Measurements from ENCODE around the gene NDFIP2. TPM values are rescaled to one million over a fixed set of nuclear protein-coding genes. Genes with fewer than 3 reads are reported as not detected.
"Not testable (repeated sequence)": the region's sequence is repeated elsewhere in the genome, so short reads cannot be mapped to it uniquely, and the experiment has no call there.

The NDFIP2 gene
- total RNA-seq, 1 donor from 2014 or later, result 30.4 TPM

DNA sequence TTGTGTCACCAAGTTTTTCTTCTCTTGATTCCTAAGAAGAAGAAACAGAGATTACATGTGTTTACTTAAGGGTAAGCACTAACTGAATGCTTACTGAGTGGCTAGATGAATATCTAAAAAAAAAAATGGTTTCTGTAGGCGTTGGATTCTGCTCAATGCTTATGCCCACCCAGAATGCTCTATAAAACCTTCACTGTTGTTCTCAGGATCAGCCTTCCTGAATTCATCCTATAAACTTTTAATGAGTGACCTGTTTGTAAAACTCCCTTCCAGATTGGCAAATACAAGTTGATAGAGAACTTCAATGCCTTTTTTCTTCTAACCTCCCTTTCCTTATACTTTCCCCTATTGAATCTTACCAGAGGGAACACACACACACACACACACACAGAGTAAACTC, 90.2 kb downstream of the NDFIP2 start:
- Mint-ChIP-seq H3K4me1 (ENCODE audit: unreplicated experiment) (no peaks in the 10 kb centered on the region), H3K4me3 (ENCODE audit: unreplicated experiment) (no peak overlapping the region), H3K36me3 (ENCODE audit: low read depth, unreplicated experiment) (no peaks in the 10 kb centered on the region), H3K27ac (ENCODE audit: unreplicated experiment) (no peak overlapping the region), H3K9me3 (ENCODE audit: unreplicated experiment) (no peaks in the 10 kb centered on the region), H3K27me3 (ENCODE audit: unreplicated experiment) (no peaks in the 10 kb centered on the region)
- no peak for DNase-seq (ENCODE audit: low spot score)
- TF ChIP-seq, protein P1, sequence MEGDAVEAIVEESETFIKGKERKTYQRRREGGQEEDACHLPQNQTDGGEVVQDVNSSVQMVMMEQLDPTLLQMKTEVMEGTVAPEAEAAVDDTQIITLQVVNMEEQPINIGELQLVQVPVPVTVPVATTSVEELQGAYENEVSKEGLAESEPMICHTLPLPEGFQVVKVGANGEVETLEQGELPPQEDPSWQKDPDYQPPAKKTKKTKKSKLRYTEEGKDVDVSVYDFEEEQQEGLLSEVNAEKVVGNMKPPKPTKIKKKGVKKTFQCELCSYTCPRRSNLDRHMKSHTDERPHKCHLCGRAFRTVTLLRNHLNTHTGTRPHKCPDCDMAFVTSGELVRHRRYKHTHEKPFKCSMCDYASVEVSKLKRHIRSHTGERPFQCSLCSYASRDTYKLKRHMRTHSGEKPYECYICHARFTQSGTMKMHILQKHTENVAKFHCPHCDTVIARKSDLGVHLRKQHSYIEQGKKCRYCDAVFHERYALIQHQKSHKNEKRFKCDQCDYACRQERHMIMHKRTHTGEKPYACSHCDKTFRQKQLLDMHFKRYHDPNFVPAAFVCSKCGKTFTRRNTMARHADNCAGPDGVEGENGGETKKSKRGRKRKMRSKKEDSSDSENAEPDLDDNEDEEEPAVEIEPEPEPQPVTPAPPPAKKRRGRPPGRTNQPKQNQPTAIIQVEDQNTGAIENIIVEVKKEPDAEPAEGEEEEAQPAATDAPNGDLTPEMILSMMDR (IDR thresholded peaks at IDR 0.05; ENCODE audit: unreplicated experiment), result no peak

DNA sequence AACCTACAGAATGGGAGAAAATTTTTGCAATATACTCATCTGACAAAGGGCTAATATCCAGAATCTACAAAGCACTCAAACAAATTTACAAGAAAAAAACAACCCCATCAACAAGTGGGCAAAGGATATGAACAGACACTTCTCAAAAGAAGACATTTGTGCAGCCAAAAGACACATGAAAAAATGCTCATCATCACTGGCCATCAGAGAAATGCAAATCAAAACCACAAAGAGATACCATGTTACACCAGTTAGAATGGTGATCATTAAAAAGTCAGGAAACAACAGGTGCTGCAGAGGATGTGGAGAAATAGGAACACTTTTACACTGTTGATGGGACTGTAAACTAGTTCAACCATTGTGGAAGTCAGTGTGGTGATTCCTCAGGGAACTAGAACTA, 92.9 kb downstream of the NDFIP2 start:
- H3K4me1 Mint-ChIP-seq (ENCODE audit: unreplicated experiment); H3K36me3 Mint-ChIP-seq (ENCODE audit: low read depth, unreplicated experiment); H3K27ac Mint-ChIP-seq (ENCODE audit: unreplicated experiment); H3K4me3 Mint-ChIP-seq (ENCODE audit: unreplicated experiment); H3K9me3 Mint-ChIP-seq (ENCODE audit: unreplicated experiment); H3K27me3 Mint-ChIP-seq (ENCODE audit: unreplicated experiment); DNase-seq (ENCODE audit: low spot score): not testable (repeated sequence)

DNA sequence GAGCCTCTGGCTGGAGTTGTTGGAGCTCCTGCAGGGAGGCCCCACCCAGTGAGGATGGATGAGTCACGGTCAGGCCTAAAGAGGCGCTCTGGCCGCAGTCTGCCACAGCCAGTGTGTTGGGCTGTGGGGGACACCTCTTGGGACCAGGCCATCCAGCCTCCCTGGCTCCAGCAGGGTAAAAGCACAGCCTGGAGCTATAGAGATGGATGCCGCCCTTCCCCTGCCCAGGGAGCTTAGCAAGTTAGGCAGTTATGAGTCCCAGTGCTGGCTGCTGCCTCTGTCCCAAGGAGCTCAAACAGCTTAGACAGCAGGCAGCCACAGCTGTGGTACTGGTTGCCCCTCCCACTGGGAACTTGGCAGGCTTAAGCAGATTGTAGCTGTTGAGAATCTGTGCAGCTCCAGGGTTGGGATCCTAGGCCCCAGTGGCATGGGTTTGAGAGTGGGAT, 100.9 kb downstream of the NDFIP2 start:
- Mint-ChIP-seq H3K4me1 (ENCODE audit: unreplicated experiment) (no peaks in the 10 kb centered on the region), H3K9me3 (ENCODE audit: unreplicated experiment) (no peaks in the 10 kb centered on the region), H3K4me3 (ENCODE audit: unreplicated experiment) (no peak overlapping the region), H3K27ac (ENCODE audit: unreplicated experiment) (no peak overlapping the region), H3K27me3 (ENCODE audit: unreplicated experiment) (peaks cover 1% of the 10 kb centered on the region), H3K36me3 (ENCODE audit: low read depth, unreplicated experiment) (no peaks in the 10 kb centered on the region)
- DNase-seq (ENCODE audit: low spot score), result no peak
- TF ChIP-seq, protein P1 (IDR thresholded peaks at IDR 0.05; ENCODE audit: unreplicated experiment), result no peak

DNA sequence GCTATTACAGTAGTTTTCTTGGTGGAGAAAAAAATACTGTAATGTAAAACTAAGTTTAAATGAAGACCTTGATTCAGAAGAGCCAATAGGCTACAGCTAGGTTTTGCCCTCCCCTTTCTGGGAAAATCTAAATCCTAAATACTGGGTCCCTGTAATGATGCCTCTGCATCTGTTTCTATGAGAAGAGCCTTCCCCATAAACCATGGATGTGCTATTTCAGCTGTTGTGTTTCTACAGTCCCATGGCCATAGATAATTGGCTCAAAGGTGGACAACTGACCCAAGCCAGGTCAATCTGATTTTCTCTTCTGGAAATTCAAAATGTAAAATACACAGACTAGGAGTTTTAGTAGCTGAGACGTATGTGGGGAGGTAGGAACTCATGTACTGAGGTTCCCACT, 101.9 kb downstream of the NDFIP2 start:
- no peaks in the 10 kb centered on the region for H3K4me1 Mint-ChIP-seq (ENCODE audit: unreplicated experiment)
- no peaks in the 10 kb centered on the region for H3K9me3 Mint-ChIP-seq (ENCODE audit: unreplicated experiment)
- no peaks in the 10 kb centered on the region for H3K36me3 Mint-ChIP-seq (ENCODE audit: low read depth, unreplicated experiment)
- DNase-seq (ENCODE audit: low spot score), result no peak
- H3K27ac Mint-ChIP-seq (ENCODE audit: unreplicated experiment), result no peak overlapping the region
- no peak overlapping the region for H3K4me3 Mint-ChIP-seq (ENCODE audit: unreplicated experiment)
- peaks cover 1% of the 10 kb centered on the region for H3K27me3 Mint-ChIP-seq (ENCODE audit: unreplicated experiment)
- TF ChIP-seq, protein P1 (IDR thresholded peaks at IDR 0.05; ENCODE audit: unreplicated experiment), result no peak

DNA sequence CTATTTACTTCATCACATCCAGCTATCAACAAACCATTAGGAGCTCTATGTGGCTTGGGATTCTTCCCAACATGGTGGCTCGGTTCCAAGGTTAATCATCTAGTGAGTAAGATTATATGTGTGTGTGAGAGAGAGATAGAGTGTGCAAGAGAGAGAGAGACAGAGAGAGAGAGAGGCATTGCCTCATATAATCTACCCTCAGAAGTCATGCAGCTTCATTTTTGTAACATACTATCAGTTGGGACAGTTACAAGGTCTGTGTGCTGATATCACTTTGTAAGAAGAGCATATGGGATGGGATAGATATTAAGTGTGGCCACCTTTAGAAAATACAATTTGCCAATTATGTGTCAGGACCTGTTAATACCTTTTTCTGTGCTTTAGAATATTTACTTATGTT, 104.1 kb downstream of the NDFIP2 start:
- TF ChIP-seq, protein P1 (IDR thresholded peaks at IDR 0.05; ENCODE audit: unreplicated experiment), result no peak
- DNase-seq (ENCODE audit: low spot score), result no peak
- Mint-ChIP-seq H3K9me3 (ENCODE audit: unreplicated experiment) (peaks cover 4% of the 10 kb centered on the region), H3K36me3 (ENCODE audit: low read depth, unreplicated experiment) (no peaks in the 10 kb centered on the region), H3K27ac (ENCODE audit: unreplicated experiment) (no peak overlapping the region), H3K4me3 (ENCODE audit: unreplicated experiment) (no peak overlapping the region), H3K4me1 (ENCODE audit: unreplicated experiment) (no peaks in the 10 kb centered on the region), H3K27me3 (ENCODE audit: unreplicated experiment) (peaks cover 1% of the 10 kb centered on the region)
